Tibial artery (tissue), 4 donors: ENCODE results near the gene VPS25.
A peak's percentile ranks its signal among the peaks of the same experiment; 100 is the strongest.
"Not testable (repeated sequence)": the region's sequence is repeated elsewhere in the genome, so short reads cannot be mapped to it uniquely, and the experiment has no call there.

Experiments used
- DNase-seq, 2 donors: peaks; one replicate each; pipeline ENCODE4 v3.0.0-alpha.2; 2019
- H3K27ac ChIP-seq, 2 donors: fragments of 200-600 bp; sonication (generic) in 1 of 2; 1 replicate in 1 of 2; 2 replicates in 1 of 2; pipeline ENCODE4 v1.5.1; 2018 to 2019; ENCODE audit warnings: mild to moderate bottlenecking in 1 of 2
- H3K27me3 ChIP-seq, 2 donors: fragments of 200-600 bp; sonication (generic) in 1 of 2; one replicate each; pipeline versions ENCODE4 v1.5.1 to v1.6.0; 2016 to 2019
- H3K36me3 ChIP-seq, 3 donors: fragments of 200-600 bp; sonication (generic) in 2 of 3; one replicate each; pipeline ENCODE4 v1.5.1; 2016 to 2019; ENCODE audit warnings: mild to moderate bottlenecking in 2 of 3
- H3K4me1 ChIP-seq, 4 donors: fragments of 200-600 bp; sonication (generic) in 2 of 4; 1 replicate in 3 of 4; 2 replicates in 1 of 4; pipeline ENCODE4 v1.5.1; 2016 to 2019
- H3K4me3 ChIP-seq, 2 donors: fragments of 200-600 bp; sonication (generic) in 1 of 2; 1 replicate in 1 of 2; 2 replicates in 1 of 2; pipeline ENCODE4 v1.5.1; 2018 to 2019; ENCODE audit warnings: mild to moderate bottlenecking in 2 of 2
- H3K9me3 ChIP-seq, 3 donors: fragments of 200-600 bp; sonication (generic) in 1 of 3; one replicate each; pipeline ENCODE4 v1.5.1; 2016 to 2019
- CTCF ChIP-seq, 2 experiments: fragments of 200-600 bp in 1 of 2; fragments of 450-650 bp in 1 of 2; IDR thresholded peaks; one replicate each; pipeline ENCODE4 v1.5.1; 2017 to 2019; ENCODE audit warnings: antibody characterized with exemption in 2 of 2, mild to moderate bottlenecking in 1 of 2, moderate library complexity in 1 of 2
- intact Hi-C: fragments of 100-400 bp; cut with DNase I; formaldehyde crosslinking; loops from one replicate; pipeline ENCODE4 v1.15.0; 2023; ENCODE audit warnings: low total_unique reads

The VPS25 gene

GRCh38 chr17:42761638-42762037, 11.6 kb upstream of the VPS25 start:
- Histone ChIP-seq H3K27me3 (peaks cover 0 to 42% of the 10 kb centered on the region in 2 donors), H3K4me3 (peak overlapping the region; percentile 47 to 58), H3K27ac (peak overlapping the region; percentile 17 to 45), H3K36me3 (no peaks in the 10 kb centered on the region), H3K4me1 (peaks cover 4 to 18% (median 14%) of the 10 kb centered on the region in 4 donors), H3K9me3 (no peaks in the 10 kb centered on the region)
- intact Hi-C loops = loop anchor here (5.0 to 10.0 kb wide), 2 partner anchors 44 to 177 kb away; no protein-coding TSS in a partner anchor
- no peak for DNase-seq
- TF ChIP-seq CTCF (IDR thresholded peaks at IDR 0.05) = no peak

- Histone ChIP-seq H3K27me3 (peaks cover 0 to 32% of the 10 kb centered on the region in 2 donors), H3K9me3 (no peaks in the 10 kb centered on the region), H3K27ac (no peak overlapping the region), H3K4me1 (peaks cover 0 to 7% (median 7%) of the 10 kb centered on the region in 4 donors), H3K36me3 (no peaks in the 10 kb centered on the region), H3K4me3 (no peak overlapping the region)
- no peak for DNase-seq
- intact Hi-C loops = loop anchor here (10.0 kb wide), 1 partner anchor 181 kb away; no protein-coding TSS in a partner anchor
- TF ChIP-seq CTCF (IDR thresholded peaks at IDR 0.05) = no peak
These were observed 7.1 kb upstream of the VPS25 start for GRCh38 chr17:42766124-42766523.

GRCh38 chr17:42767512-42767911, 5.7 kb upstream of the VPS25 start:
- intact Hi-C loops = loop anchor here (10.0 kb wide), 1 partner anchor 183 kb away; no protein-coding TSS in a partner anchor
- TF ChIP-seq CTCF (IDR thresholded peaks at IDR 0.05) = no peak
- Histone ChIP-seq H3K4me3 (no peak overlapping the region), H3K27ac (no peak overlapping the region), H3K9me3 (no peaks in the 10 kb centered on the region), H3K36me3 (no peaks in the 10 kb centered on the region), H3K4me1 (peaks cover 0 to 3% (median 0%) of the 10 kb centered on the region in 4 donors), H3K27me3 (peaks cover 0 to 18% of the 10 kb centered on the region in 2 donors)
- DNase-seq = no peak

GRCh38 chr17:42768006-42768405, 5.2 kb upstream of the VPS25 start:
- peaks cover 0 to 13% of the 10 kb centered on the region in 2 donors for H3K27me3 ChIP-seq
- intact Hi-C loops = loop anchor here (10.0 kb wide), 1 partner anchor 183 kb away; no protein-coding TSS in a partner anchor
- not testable (repeated sequence) for DNase-seq, H3K27ac ChIP-seq, H3K4me1 ChIP-seq, H3K4me3 ChIP-seq, H3K9me3 ChIP-seq, H3K36me3 ChIP-seq

- H3K9me3 ChIP-seq, H3K4me3 ChIP-seq, H3K36me3 ChIP-seq, H3K27ac ChIP-seq, H3K27me3 ChIP-seq, DNase-seq: not testable (repeated sequence)
- intact Hi-C loops = loop anchor here (10.0 kb wide), 1 partner anchor 185 kb away; no protein-coding TSS in a partner anchor
- H3K4me1 ChIP-seq = peaks cover 0 to 17% (median 9%) of the 10 kb centered on the region in 4 donors
These were observed 3.3 kb upstream of the VPS25 start for GRCh38 chr17:42769964-42770363.

GRCh38 chr17:42772945-42773289, 332 bp upstream of the VPS25 start:
- no peak for DNase-seq
- no peaks in the 10 kb centered on the region for H3K27me3 ChIP-seq
- peak overlapping the region; percentile 62 to 66 for H3K4me3 ChIP-seq
- no peak for TF ChIP-seq CTCF (IDR thresholded peaks at IDR 0.05)
- H3K27ac ChIP-seq = peak overlapping the region; percentile 70 to 76
- H3K36me3 ChIP-seq = peaks cover 24 to 32% (median 30%) of the 10 kb centered on the region in 3 donors
- intact Hi-C loops = no loop called here
- peaks cover 0 to 17% (median 9%) of the 10 kb centered on the region in 4 donors for H3K4me1 ChIP-seq
- H3K9me3 ChIP-seq = no peaks in the 10 kb centered on the region
